A673 (cell line): ENCODE measurements around the gene ZNF444.

Experiments
- CTCF ChIP-seq: fragments of 300-800, 200-600 bp; sonication (generic); conservative IDR thresholded peaks from 2 replicates; pipeline ENCODE4 v1.5.1; 2017; ENCODE audit warnings: low read depth, mild to moderate bottlenecking, antibody characterized with exemption, low read length, moderate library complexity, mixed read lengths
- EZH2 ChIP-seq: fragments of 200-600 bp; sonication (generic); IDR thresholded peaks from 2 replicates; pipeline ENCODE4 v1.6.1; 2017; ENCODE audit warnings: borderline replicate concordance, low read depth, mild to moderate bottlenecking, mixed read lengths, antibody characterized with exemption, low read length; ENCODE audit not compliant: poor library complexity, severe bottlenecking

- TF ChIP-seq EZH2, result no peak
- TF ChIP-seq CTCF, result no peak
Measured at GRCh38 chr19:56099638-56100539, 41.2 kb upstream of the ZNF444 start.
